Neuronal stem cell (in vitro differentiated cells): Measurements from ENCODE around the gene PHC2.
A peak's percentile ranks its signal among the peaks of the same experiment; 100 is the strongest.

Source experiments
- DNase-seq: peaks from one replicate; pipeline ENCODE4 v3.0.0-alpha.2; 2013; ENCODE audit warnings: low spot score
- H2AFZ ChIP-seq: one replicate; pipeline ENCODE4 v1.6.1; 2013; ENCODE audit warnings: mild to moderate bottlenecking, low read length, inconsistent platforms
- H2AK5ac ChIP-seq: 2 replicates; pipeline ENCODE4 v1.6.1; 2013; ENCODE audit warnings: low read depth, mild to moderate bottlenecking, inconsistent platforms, low read length, moderate library complexity, mixed read lengths
- H2BK120ac ChIP-seq: 2 replicates; pipeline ENCODE4 v1.6.1; 2013; ENCODE audit warnings: low read depth, mild to moderate bottlenecking, inconsistent platforms, low read length, moderate library complexity, mixed read lengths
- H2BK12ac ChIP-seq: one replicate; pipeline ENCODE4 v1.6.1; 2013; ENCODE audit warnings: low read length, inconsistent platforms
- H2BK15ac ChIP-seq: 2 replicates; pipeline ENCODE4 v1.6.1; 2013; ENCODE audit warnings: mild to moderate bottlenecking, low read length, inconsistent platforms, mixed read lengths
- H2BK5ac ChIP-seq: one replicate; pipeline ENCODE4 v1.6.1; 2013; ENCODE audit warnings: inconsistent platforms, mild to moderate bottlenecking, low read length, moderate library complexity
- H3K14ac ChIP-seq: one replicate; pipeline ENCODE4 v1.6.1; 2013; ENCODE audit warnings: low read length, inconsistent platforms
- H3K18ac ChIP-seq: 2 replicates; pipeline ENCODE4 v1.6.1; 2013; ENCODE audit warnings: low read length, inconsistent platforms
- H3K23ac ChIP-seq: 2 replicates; pipeline ENCODE4 v1.6.1; 2013; ENCODE audit warnings: low read depth, mild to moderate bottlenecking, mixed read lengths, low read length, inconsistent platforms; ENCODE audit not compliant: poor library complexity
- H3K27ac ChIP-seq: replicated peaks from 3 replicates; pipeline ENCODE4 v1.5.1; 2013; ENCODE audit warnings: low read length, inconsistent platforms
- H3K27me3 ChIP-seq, 3 experiments: 2 replicates each; pipeline ENCODE4 v1.6.1; 2013; ENCODE audit warnings: low read length in 3 of 3, mild to moderate bottlenecking in 2 of 3, inconsistent platforms in 1 of 3, low read depth in 1 of 3, mixed read lengths in 1 of 3, moderate library complexity in 1 of 3; ENCODE audit not compliant: control insufficient read depth in 3 of 3, insufficient read depth in 3 of 3
- H3K36me3 ChIP-seq, 2 donors: replicated peaks in 1 of 2; 2 replicates each; pipeline ENCODE4 v1.6.1; 2013; ENCODE audit warnings: low read length in 2 of 2; ENCODE audit not compliant: control insufficient read depth in 2 of 2, insufficient read depth in 2 of 2
- H3K4ac ChIP-seq: 2 replicates; pipeline ENCODE4 v1.6.1; 2013; ENCODE audit warnings: inconsistent platforms, mild to moderate bottlenecking, low read length, moderate library complexity
- H3K4me1 ChIP-seq, 2 donors: 1 replicate in 1 of 2; 2 replicates in 1 of 2; pipeline ENCODE4 v1.6.1; 2013; ENCODE audit warnings: low read length in 2 of 2, low read depth in 1 of 2; ENCODE audit not compliant: control insufficient read depth in 2 of 2, insufficient read depth in 1 of 2
- H3K4me2 ChIP-seq: one replicate; pipeline ENCODE4 v1.6.1; 2013; ENCODE audit warnings: mild to moderate bottlenecking, low read length, inconsistent platforms; ENCODE audit not compliant: insufficient read depth, poor library complexity, severe bottlenecking
- H3K4me3 ChIP-seq, 2 donors: 2 replicates each; pipeline ENCODE4 v1.5.1; 2013; ENCODE audit warnings: low read length in 2 of 2, mild to moderate bottlenecking in 2 of 2, inconsistent platforms in 1 of 2, moderate library complexity in 1 of 2
- H3K79me1 ChIP-seq: one replicate; pipeline ENCODE4 v1.6.1; 2013; ENCODE audit warnings: low read depth, mild to moderate bottlenecking, inconsistent platforms, low read length, moderate library complexity
- H3K9ac ChIP-seq: one replicate; pipeline ENCODE4 v1.6.1; 2013; ENCODE audit warnings: mild to moderate bottlenecking, low read depth, low read length, inconsistent platforms; ENCODE audit not compliant: poor library complexity
- H3K9me3 ChIP-seq, 2 donors: replicated peaks in 1 of 2; 2 replicates each; pipeline versions ENCODE3 to v1.6.1; 2013; ENCODE audit warnings: low read length in 2 of 2, mild to moderate bottlenecking in 2 of 2, inconsistent platforms in 1 of 2, low read depth in 1 of 2, mixed read lengths in 1 of 2, moderate library complexity in 1 of 2; ENCODE audit not compliant: control insufficient read depth in 2 of 2, insufficient read depth in 1 of 2
- H4K8ac ChIP-seq: one replicate; pipeline ENCODE4 v1.6.1; 2013; ENCODE audit warnings: low read depth, mild to moderate bottlenecking, inconsistent platforms, low read length, moderate library complexity
- H4K91ac ChIP-seq: one replicate; pipeline ENCODE4 v1.6.1; 2013; ENCODE audit warnings: low read length, low read depth, mild to moderate bottlenecking, inconsistent platforms; ENCODE audit not compliant: poor library complexity
- WGBS, 2 donors: extraction: QIAGEN DNeasy Blood & Tissue Kit; methylation state at CpG; one replicate each; pipeline ENCODE4 v1.1.7; 2013; ENCODE audit warnings: missing lambda C conversion rate in 2 of 2, mixed read lengths in 1 of 2; ENCODE audit not compliant: insufficient read length in 2 of 2, insufficient replicate concordance in 1 of 2; ENCODE audit errors: extremely low coverage in 2 of 2; 5-methylcytosine and 5-hydroxymethylcytosine counted together

The PHC2 gene

GRCh38 chr1:33454646-33455282, 23.9 kb upstream of the PHC2 start:
- Histone ChIP-seq H3K14ac (no peak overlapping the region), H3K23ac (peak overlapping the region; percentile 48), H3K18ac (no peak overlapping the region), H2AK5ac (no peak overlapping the region), H3K4me3 (no peak overlapping the region), H2BK15ac (peak overlapping the region; percentile 9), H4K8ac (no peak overlapping the region), H3K9ac (no peak overlapping the region), H2BK5ac (no peak overlapping the region), H4K91ac (no peak overlapping the region), H3K27me3 (no peaks in the 10 kb centered on the region), H2AFZ (peak overlapping the region; percentile 30), H3K36me3 (no peaks in the 10 kb centered on the region), H2BK120ac (no peak overlapping the region), H3K4me1 (peaks cover 0 to 9% of the 10 kb centered on the region in 2 donors), H3K4ac (no peak overlapping the region), H2BK12ac (no peak overlapping the region), H3K79me1 (no peaks in the 10 kb centered on the region), H3K4me2 (no peak overlapping the region), H3K27ac (no peak overlapping the region), H3K9me3 (peaks cover 0 to 3% of the 10 kb centered on the region in 2 donors)
- no CpG with 5 or more reads among the region's 8 CpGs for WGBS, 2 donors
- no peak for DNase-seq

GRCh38 chr1:33446590-33446989, 15.7 kb upstream of the PHC2 start:
- H2BK5ac ChIP-seq: no peak overlapping the region
- H3K14ac ChIP-seq: no peak overlapping the region
- no peak overlapping the region for H2BK120ac ChIP-seq
- H4K91ac ChIP-seq: no peak overlapping the region
- no peak overlapping the region for H2BK15ac ChIP-seq
- H3K4ac ChIP-seq: no peak overlapping the region
- WGBS, 2 donors: no CpG with 5 or more reads among the region's 3 CpGs
- H3K36me3 ChIP-seq: no peaks in the 10 kb centered on the region
- H3K27ac ChIP-seq: no peak overlapping the region
- H3K79me1 ChIP-seq: no peaks in the 10 kb centered on the region
- H2BK12ac ChIP-seq: no peak overlapping the region
- no peak overlapping the region for H3K23ac ChIP-seq
- H2AK5ac ChIP-seq: no peak overlapping the region
- peak overlapping the region; percentile 9 for H2AFZ ChIP-seq
- no peak overlapping the region for H4K8ac ChIP-seq
- DNase-seq: no peak
- H3K9me3 ChIP-seq: peaks cover 0 to 7% of the 10 kb centered on the region in 2 donors
- H3K18ac ChIP-seq: no peak overlapping the region
- H3K4me1 ChIP-seq: peaks cover 0 to 8% of the 10 kb centered on the region in 2 donors
- no peak overlapping the region for H3K9ac ChIP-seq
- H3K27me3 ChIP-seq: no peaks in the 10 kb centered on the region
- no peak overlapping the region for H3K4me2 ChIP-seq
- H3K4me3 ChIP-seq: no peak overlapping the region

GRCh38 chr1:33445108-33445507, 14.2 kb upstream of the PHC2 start:
- Histone ChIP-seq H3K4ac (no peak overlapping the region), H3K27ac (no peak overlapping the region), H3K4me1 (peaks cover 0 to 8% of the 10 kb centered on the region in 2 donors), H3K4me3 (no peak overlapping the region), H3K9ac (no peak overlapping the region), H3K14ac (no peak overlapping the region), H3K4me2 (no peak overlapping the region), H4K8ac (no peak overlapping the region), H4K91ac (no peak overlapping the region), H3K27me3 (no peaks in the 10 kb centered on the region), H2AK5ac (no peak overlapping the region), H2BK5ac (no peak overlapping the region), H2AFZ (no peak overlapping the region), H2BK12ac (no peak overlapping the region), H3K79me1 (no peaks in the 10 kb centered on the region), H3K9me3 (peaks cover 0 to 7% of the 10 kb centered on the region in 2 donors), H3K23ac (no peak overlapping the region), H2BK120ac (no peak overlapping the region), H3K36me3 (no peaks in the 10 kb centered on the region), H3K18ac (no peak overlapping the region), H2BK15ac (no peak overlapping the region)
- no CpG with 5 or more reads among the region's 6 CpGs for WGBS, 2 donors
- no peak for DNase-seq

GRCh38 chr1:33443705-33444180, 12.8 kb upstream of the PHC2 start:
- no CpG with 5 or more reads among the region's 6 CpGs for WGBS, 2 donors

More at GRCh38 chr1:33443705-33444180, 12.8 kb upstream of the PHC2 start:
- H2AK5ac ChIP-seq: no peak overlapping the region
- no peaks in the 10 kb centered on the region for H3K27me3 ChIP-seq
- no peak overlapping the region for H4K91ac ChIP-seq
- H3K4ac ChIP-seq: no peak overlapping the region
- no peak overlapping the region for H3K9ac ChIP-seq
- H3K4me2 ChIP-seq: no peak overlapping the region
- H3K23ac ChIP-seq: no peak overlapping the region
- H2BK120ac ChIP-seq: no peak overlapping the region
- no peak overlapping the region for H2BK12ac ChIP-seq
- H3K36me3 ChIP-seq: no peaks in the 10 kb centered on the region
- no peak overlapping the region for H2BK15ac ChIP-seq
- no peak overlapping the region for H3K27ac ChIP-seq
- no peak overlapping the region for H2BK5ac ChIP-seq
- peaks cover 0 to 7% of the 10 kb centered on the region in 2 donors for H3K9me3 ChIP-seq
- peak overlapping the region; percentile 82 for H2AFZ ChIP-seq
- no peaks in the 10 kb centered on the region for H3K79me1 ChIP-seq
- H4K8ac ChIP-seq: peak overlapping the region; percentile 44
- peak overlapping the region; percentile 61 for H3K18ac ChIP-seq
- H3K4me3 ChIP-seq: no peak overlapping the region
- no peak for DNase-seq
- no peak overlapping the region for H3K14ac ChIP-seq
- peaks cover 0 to 8% of the 10 kb centered on the region in 2 donors for H3K4me1 ChIP-seq
